Caki2 (cell line): ENCODE measurements around the gene COL12A1. TPM values are rescaled to one million over a fixed set of nuclear protein-coding genes. Genes with fewer than 3 reads are reported as not detected.

Experiments used
- total RNA-seq: library from RNA; depleted of rRNA; stranded (reverse); fragments of >200 nt; shearing (Covaris generic); gene quantifications from 2 replicates; pipeline ENCODE4 v1.2.3, GENCODE V29; 2014; ENCODE audit warnings: low replicate concordance; rRNA removed

The COL12A1 gene
- total RNA-seq, 1 experiment from 2014 or later, result 6.7 TPM

Other genes starting within 250 kb of the COL12A1 start
- 155 and 246 TPM in 2 replicates for gene COX7A2, start 37.7 kb upstream of the COL12A1 start, total RNA-seq
- gene TMEM30A, start 78.7 kb upstream of the COL12A1 start, total RNA-seq, result 101 and 103 TPM in 2 replicates